HepG2 (cell line): Measurements from ENCODE around the gene TOM1L1. TPM values are rescaled to one million over a fixed set of nuclear protein-coding genes. Genes with fewer than 3 reads are reported as not detected.
A peak's percentile ranks its signal among the peaks of the same experiment; 100 is the strongest.

Source experiments
- ATM ChIP-seq: fragments of 450-650 bp; IDR thresholded peaks from 2 replicates; pipeline ENCODE4 v1.7.1; 2017; ENCODE audit warnings: mild to moderate bottlenecking, borderline replicate concordance
- EZH2 ChIP-seq: conservative IDR thresholded peaks from 2 replicates; pipeline ENCODE4 v1.6.1; 2012; ENCODE audit warnings: mild to moderate bottlenecking, low read depth, low read length, moderate library complexity
- FOXJ3 ChIP-seq: sonication (generic); formaldehyde crosslinking; IDR thresholded peaks from 2 replicates; pipeline ENCODE4 v1.4.0; 2020; ENCODE audit warnings: missing genetic modification reagents, mild to moderate bottlenecking, borderline replicate concordance
- HOXD1 ChIP-seq: sonication (generic); formaldehyde crosslinking; IDR thresholded peaks from 2 replicates; pipeline ENCODE4 v1.5.0; 2020; ENCODE audit warnings: missing genetic modification reagents
- KDM3A ChIP-seq: IDR thresholded peaks from 2 replicates; pipeline ENCODE4 v1.6.1; 2018; ENCODE audit warnings: low read depth, missing compliant biosample characterization
- KMT2B ChIP-seq: IDR thresholded peaks from 2 replicates; pipeline ENCODE4 v1.6.1; 2016; ENCODE audit warnings: missing genetic modification reagents, missing compliant biosample characterization
- NFIC ChIP-seq: IDR thresholded peaks from 2 replicates; pipeline ENCODE4 v1.6.1; 2012; ENCODE audit warnings: mild to moderate bottlenecking, low read length, inconsistent platforms
- NPAS2 ChIP-seq: sonication (generic); formaldehyde crosslinking; IDR thresholded peaks from 2 replicates; pipeline ENCODE4 v1.8.0; 2022; ENCODE audit warnings: mild to moderate bottlenecking, missing genetic modification reagents, borderline replicate concordance
- RFX3 ChIP-seq: IDR thresholded peaks from 2 replicates; pipeline ENCODE4 v1.6.1; 2016; ENCODE audit warnings: missing biosample characterization, missing genetic modification reagents
- SOX6 ChIP-seq, 2 experiments: fragments of 450-650 bp in 1 of 2; sonication (generic) in 1 of 2; formaldehyde crosslinking in 1 of 2; IDR thresholded peaks; 2 replicates each; pipeline versions ENCODE4 v1.4.0 to v1.6.1; 2017 to 2020; ENCODE audit warnings: antibody characterized with exemption in 1 of 2, mild to moderate bottlenecking in 1 of 2, missing genetic modification reagents in 1 of 2
- SRSF4 ChIP-seq: fragments of 200-400 bp; formaldehyde crosslinking; IDR thresholded peaks from one replicate; pipeline ENCODE4 v1.6.1; 2018; ENCODE audit warnings: mild to moderate bottlenecking, low read depth, low read length, moderate library complexity; ENCODE audit not compliant: poor library complexity, severe bottlenecking
- WIZ ChIP-seq: sonication (generic); formaldehyde crosslinking; IDR thresholded peaks from 2 replicates; pipeline ENCODE4 v1.5.1; 2020; ENCODE audit warnings: mild to moderate bottlenecking, missing genetic modification reagents
- ZNF205 ChIP-seq: IDR thresholded peaks from 2 replicates; pipeline ENCODE4 v1.6.1; 2018; ENCODE audit warnings: missing biosample characterization, missing genetic modification reagents
- ZNF34 ChIP-seq: sonication (generic); formaldehyde crosslinking; IDR thresholded peaks from 2 replicates; pipeline ENCODE4 v1.4.0; 2020; ENCODE audit warnings: mild to moderate bottlenecking, missing genetic modification reagents, borderline replicate concordance
- ZNF496 ChIP-seq: sonication (generic); formaldehyde crosslinking; IDR thresholded peaks from 2 replicates; pipeline ENCODE4 v1.8.1; 2023; ENCODE audit warnings: mild to moderate bottlenecking, moderate library complexity, missing genetic modification reagents; ENCODE audit not compliant: insufficient replicate concordance
- polyA plus RNA-seq, 8 experiments: library from polyadenylated mRNA; depleted of rRNA in 3 of 8; stranded (reverse) in 7 of 8; unstranded in 1 of 8; fragments of >200 nt; fragmentation: Illumina TruSeq in 4 of 8; extraction: Trizol in 4 of 8; gene quantifications; 2 replicates each; pipeline versions ENCODE4 v1.2.1 to v1.2.3, GENCODE V29; 2011 to 2016; ENCODE audit warnings: low read depth in 4 of 8, missing spikeins in 1 of 8, mixed read lengths in 1 of 8; ENCODE audit not compliant: insufficient read depth in 1 of 8
- total RNA-seq, 5 experiments: library from RNA; depleted of rRNA; stranded (reverse); fragments of >200 nt; fragmentation: Illumina TruSeq; extraction: Trizol; gene quantifications; 2 replicates each; pipeline ENCODE4 v1.2.3, GENCODE V29; 2016; ENCODE audit warnings: low read depth in 1 of 5
- TF ChIP-seq, protein P1 (sequence below): sonication (generic); formaldehyde crosslinking; IDR thresholded peaks from 2 replicates; pipeline ENCODE4 v1.4.0; 2020; ENCODE audit warnings: missing genetic modification reagents
- TF ChIP-seq, protein P2 (sequence below): sonication (generic); formaldehyde crosslinking; IDR thresholded peaks from 2 replicates; pipeline ENCODE4 v1.4.0; 2020; ENCODE audit warnings: missing genetic modification reagents, borderline replicate concordance
- TF ChIP-seq, protein P3 (sequence below): sonication (generic); formaldehyde crosslinking; conservative IDR thresholded peaks from 2 replicates; pipeline ENCODE4 v1.4.0; 2020; ENCODE audit warnings: missing genetic modification reagents

Gene TOM1L1
- total and polyA plus RNA-seq, 2 of the 13 experiments (the other 11 are each of a cell fraction or from before 2014, with no cell fraction given): 45.3 to 51.3 TPM

DNA sequence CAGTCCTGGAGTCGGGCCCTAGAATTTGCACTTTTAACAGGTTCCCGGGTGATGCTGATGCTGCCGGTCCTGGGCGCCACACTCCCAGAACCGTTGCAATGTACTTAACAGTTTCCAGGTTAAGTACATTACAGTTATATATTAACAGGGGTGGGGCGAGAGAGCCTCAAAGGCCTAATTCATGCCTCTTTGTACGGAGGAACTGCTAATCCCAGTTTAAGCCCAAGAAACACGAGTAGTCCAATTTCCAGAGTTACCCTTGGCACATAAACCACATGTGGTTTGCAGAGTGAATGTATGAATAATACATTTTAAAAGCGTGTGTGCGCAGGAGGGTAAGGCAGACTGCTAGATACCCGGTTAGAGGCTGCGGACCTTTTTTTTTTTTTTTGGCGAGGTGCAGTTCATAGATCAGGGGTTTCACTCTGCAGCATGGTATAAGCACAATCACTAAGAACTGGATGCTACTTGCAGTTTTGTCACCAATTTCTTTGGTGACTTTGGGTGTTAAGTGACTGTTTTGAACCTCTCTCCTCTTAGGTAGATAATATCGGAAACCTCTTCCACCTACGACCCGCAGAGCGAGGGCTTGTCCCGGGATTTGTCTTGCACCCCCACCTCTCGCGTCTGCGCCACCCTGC, 67.1 kb downstream of the TOM1L1 start (continued):
- TF ChIP-seq, protein P1, sequence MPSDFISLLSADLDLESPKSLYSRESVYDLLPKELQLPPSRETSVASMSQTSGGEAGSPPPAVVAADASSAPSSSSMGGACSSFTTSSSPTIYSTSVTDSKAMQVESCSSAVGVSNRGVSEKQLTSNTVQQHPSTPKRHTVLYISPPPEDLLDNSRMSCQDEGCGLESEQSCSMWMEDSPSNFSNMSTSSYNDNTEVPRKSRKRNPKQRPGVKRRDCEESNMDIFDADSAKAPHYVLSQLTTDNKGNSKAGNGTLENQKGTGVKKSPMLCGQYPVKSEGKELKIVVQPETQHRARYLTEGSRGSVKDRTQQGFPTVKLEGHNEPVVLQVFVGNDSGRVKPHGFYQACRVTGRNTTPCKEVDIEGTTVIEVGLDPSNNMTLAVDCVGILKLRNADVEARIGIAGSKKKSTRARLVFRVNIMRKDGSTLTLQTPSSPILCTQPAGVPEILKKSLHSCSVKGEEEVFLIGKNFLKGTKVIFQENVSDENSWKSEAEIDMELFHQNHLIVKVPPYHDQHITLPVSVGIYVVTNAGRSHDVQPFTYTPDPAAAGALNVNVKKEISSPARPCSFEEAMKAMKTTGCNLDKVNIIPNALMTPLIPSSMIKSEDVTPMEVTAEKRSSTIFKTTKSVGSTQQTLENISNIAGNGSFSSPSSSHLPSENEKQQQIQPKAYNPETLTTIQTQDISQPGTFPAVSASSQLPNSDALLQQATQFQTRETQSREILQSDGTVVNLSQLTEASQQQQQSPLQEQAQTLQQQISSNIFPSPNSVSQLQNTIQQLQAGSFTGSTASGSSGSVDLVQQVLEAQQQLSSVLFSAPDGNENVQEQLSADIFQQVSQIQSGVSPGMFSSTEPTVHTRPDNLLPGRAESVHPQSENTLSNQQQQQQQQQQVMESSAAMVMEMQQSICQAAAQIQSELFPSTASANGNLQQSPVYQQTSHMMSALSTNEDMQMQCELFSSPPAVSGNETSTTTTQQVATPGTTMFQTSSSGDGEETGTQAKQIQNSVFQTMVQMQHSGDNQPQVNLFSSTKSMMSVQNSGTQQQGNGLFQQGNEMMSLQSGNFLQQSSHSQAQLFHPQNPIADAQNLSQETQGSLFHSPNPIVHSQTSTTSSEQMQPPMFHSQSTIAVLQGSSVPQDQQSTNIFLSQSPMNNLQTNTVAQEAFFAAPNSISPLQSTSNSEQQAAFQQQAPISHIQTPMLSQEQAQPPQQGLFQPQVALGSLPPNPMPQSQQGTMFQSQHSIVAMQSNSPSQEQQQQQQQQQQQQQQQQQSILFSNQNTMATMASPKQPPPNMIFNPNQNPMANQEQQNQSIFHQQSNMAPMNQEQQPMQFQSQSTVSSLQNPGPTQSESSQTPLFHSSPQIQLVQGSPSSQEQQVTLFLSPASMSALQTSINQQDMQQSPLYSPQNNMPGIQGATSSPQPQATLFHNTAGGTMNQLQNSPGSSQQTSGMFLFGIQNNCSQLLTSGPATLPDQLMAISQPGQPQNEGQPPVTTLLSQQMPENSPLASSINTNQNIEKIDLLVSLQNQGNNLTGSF: no peak
- TF ChIP-seq RFX3 (no peak), FOXJ3 (CRISPR knock-in tag) (no peak), EZH2 (no peak), NFIC (no peak), WIZ (peak; percentile 8; the same call in 1 of the 2 replicates), KMT2B (CRISPR knock-in tag) (no peak), ZNF34 (peak; percentile 42; the same call in 1 of the 2 replicates), SOX6 (IDR thresholded peaks at IDR 0.05) (no peak), SOX6 (CRISPR knock-in tag; IDR thresholded peaks at IDR 0.05) (no peak), ZNF205 (CRISPR knock-in tag) (no peak), HOXD1 (CRISPR knock-in tag) (no peak), NPAS2 (CRISPR knock-in tag) (no peak), ATM (no peak), SRSF4 (no peak), KDM3A (CRISPR knock-in tag) (no peak), ZNF496 (no peak)
- TF ChIP-seq, protein P2, sequence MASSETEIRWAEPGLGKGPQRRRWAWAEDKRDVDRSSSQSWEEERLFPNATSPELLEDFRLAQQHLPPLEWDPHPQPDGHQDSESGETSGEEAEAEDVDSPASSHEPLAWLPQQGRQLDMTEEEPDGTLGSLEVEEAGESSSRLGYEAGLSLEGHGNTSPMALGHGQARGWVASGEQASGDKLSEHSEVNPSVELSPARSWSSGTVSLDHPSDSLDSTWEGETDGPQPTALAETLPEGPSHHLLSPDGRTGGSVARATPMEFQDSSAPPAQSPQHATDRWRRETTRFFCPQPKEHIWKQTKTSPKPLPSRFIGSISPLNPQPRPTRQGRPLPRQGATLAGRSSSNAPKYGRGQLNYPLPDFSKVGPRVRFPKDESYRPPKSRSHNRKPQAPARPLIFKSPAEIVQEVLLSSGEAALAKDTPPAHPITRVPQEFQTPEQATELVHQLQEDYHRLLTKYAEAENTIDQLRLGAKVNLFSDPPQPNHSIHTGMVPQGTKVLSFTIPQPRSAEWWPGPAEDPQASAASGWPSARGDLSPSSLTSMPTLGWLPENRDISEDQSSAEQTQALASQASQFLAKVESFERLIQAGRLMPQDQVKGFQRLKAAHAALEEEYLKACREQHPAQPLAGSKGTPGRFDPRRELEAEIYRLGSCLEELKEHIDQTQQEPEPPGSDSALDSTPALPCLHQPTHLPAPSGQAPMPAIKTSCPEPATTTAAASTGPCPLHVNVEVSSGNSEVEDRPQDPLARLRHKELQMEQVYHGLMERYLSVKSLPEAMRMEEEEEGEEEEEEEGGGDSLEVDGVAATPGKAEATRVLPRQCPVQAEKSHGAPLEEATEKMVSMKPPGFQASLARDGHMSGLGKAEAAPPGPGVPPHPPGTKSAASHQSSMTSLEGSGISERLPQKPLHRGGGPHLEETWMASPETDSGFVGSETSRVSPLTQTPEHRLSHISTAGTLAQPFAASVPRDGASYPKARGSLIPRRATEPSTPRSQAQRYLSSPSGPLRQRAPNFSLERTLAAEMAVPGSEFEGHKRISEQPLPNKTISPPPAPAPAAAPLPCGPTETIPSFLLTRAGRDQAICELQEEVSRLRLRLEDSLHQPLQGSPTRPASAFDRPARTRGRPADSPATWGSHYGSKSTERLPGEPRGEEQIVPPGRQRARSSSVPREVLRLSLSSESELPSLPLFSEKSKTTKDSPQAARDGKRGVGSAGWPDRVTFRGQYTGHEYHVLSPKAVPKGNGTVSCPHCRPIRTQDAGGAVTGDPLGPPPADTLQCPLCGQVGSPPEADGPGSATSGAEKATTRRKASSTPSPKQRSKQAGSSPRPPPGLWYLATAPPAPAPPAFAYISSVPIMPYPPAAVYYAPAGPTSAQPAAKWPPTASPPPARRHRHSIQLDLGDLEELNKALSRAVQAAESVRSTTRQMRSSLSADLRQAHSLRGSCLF (CRISPR knock-in tag): no peak
- TF ChIP-seq, protein P3, sequence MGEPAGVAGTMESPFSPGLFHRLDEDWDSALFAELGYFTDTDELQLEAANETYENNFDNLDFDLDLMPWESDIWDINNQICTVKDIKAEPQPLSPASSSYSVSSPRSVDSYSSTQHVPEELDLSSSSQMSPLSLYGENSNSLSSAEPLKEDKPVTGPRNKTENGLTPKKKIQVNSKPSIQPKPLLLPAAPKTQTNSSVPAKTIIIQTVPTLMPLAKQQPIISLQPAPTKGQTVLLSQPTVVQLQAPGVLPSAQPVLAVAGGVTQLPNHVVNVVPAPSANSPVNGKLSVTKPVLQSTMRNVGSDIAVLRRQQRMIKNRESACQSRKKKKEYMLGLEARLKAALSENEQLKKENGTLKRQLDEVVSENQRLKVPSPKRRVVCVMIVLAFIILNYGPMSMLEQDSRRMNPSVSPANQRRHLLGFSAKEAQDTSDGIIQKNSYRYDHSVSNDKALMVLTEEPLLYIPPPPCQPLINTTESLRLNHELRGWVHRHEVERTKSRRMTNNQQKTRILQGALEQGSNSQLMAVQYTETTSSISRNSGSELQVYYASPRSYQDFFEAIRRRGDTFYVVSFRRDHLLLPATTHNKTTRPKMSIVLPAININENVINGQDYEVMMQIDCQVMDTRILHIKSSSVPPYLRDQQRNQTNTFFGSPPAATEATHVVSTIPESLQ (CRISPR knock-in tag): no peak
